Medulla oblongata (tissue), 1 donor: ENCODE measurements around the gene ARSG.
A peak's percentile ranks its signal among the peaks of the same experiment; 100 is the strongest.

Experiments used
- DNase-seq: peaks from one replicate; pipeline ENCODE4 v3.0.0-alpha.2; 2015; ENCODE audit errors: extremely low spot score

Gene ARSG

GRCh38 chr17:68428498-68429172 is 137.3 kb downstream of the ARSG start:
- no peak for DNase-seq

- DNase-seq: no peak
Measured at GRCh38 chr17:68429881-68430280, 138.6 kb downstream of the ARSG start.

- DNase-seq: no peak
Measured at GRCh38 chr17:68431045-68431608, 139.8 kb downstream of the ARSG start.

- DNase-seq: no peak
Measured at GRCh38 chr17:68431661-68432071, 140.4 kb downstream of the ARSG start.

GRCh38 chr17:68432086-68432864 is 141.0 kb downstream of the ARSG start:
- DNase-seq: no peak

GRCh38 chr17:68433211-68433610 is 141.9 kb downstream of the ARSG start:
- no peak for DNase-seq

- DNase-seq: no peak
Measured at GRCh38 chr17:68433911-68434508, 142.7 kb downstream of the ARSG start.

GRCh38 chr17:68435361-68435760 is 144.1 kb downstream of the ARSG start:
- DNase-seq: no peak

- peak; percentile 79 for DNase-seq
Measured at GRCh38 chr17:68435876-68436842, 144.9 kb downstream of the ARSG start.

- peak; percentile 56 for DNase-seq
Measured at GRCh38 chr17:68437979-68438822, 146.9 kb downstream of the ARSG start.

- no peak for DNase-seq
Measured at GRCh38 chr17:68439656-68440290, 148.5 kb downstream of the ARSG start.

GRCh38 chr17:68440526-68440925 is 149.2 kb downstream of the ARSG start:
- DNase-seq: no peak

GRCh38 chr17:68441070-68441770 is 149.9 kb downstream of the ARSG start:
- peak; percentile 48 for DNase-seq

GRCh38 chr17:68443972-68444464 is 152.7 kb downstream of the ARSG start:
- DNase-seq: no peak

- DNase-seq: no peak
Measured at GRCh38 chr17:68445671-68446070, 154.4 kb downstream of the ARSG start.

GRCh38 chr17:68446626-68447041 is 155.3 kb downstream of the ARSG start:
- DNase-seq: no peak

- no peak for DNase-seq
Measured at GRCh38 chr17:68449021-68449739, 157.9 kb downstream of the ARSG start.

GRCh38 chr17:68450391-68450790 is 159.1 kb downstream of the ARSG start:
- DNase-seq: no peak
